IMR-90 (cell line): ENCODE results near the gene BLNK. TPM values are rescaled to one million over a fixed set of nuclear protein-coding genes. Genes with fewer than 3 reads are reported as not detected.

Experiments used
- ATAC-seq: fragments of 200-7000 bp; cut with Tn5 transposase; 2 replicates; pipeline ENCODE4 v1.9.1; 2020; ENCODE audit warnings: low read depth, mild to moderate bottlenecking, moderate library complexity
- BruUV-seq: library from RNA; stranded (reverse); fragments of 400-500 nt; replicated peaks from 2 replicates; lab custom pipeline; 2021; lab: Mats Ljungman, UMichigan
- CTCF ChIA-PET: fragments of 300-600 bp; formaldehyde crosslinking; extraction: SDS; loops from one replicate; lab custom pipeline; 2021; ENCODE audit warnings: antibody characterized with exemption; lab: Yijun Ruan, JAX
- POLR2A ChIA-PET: fragments of 300-600 bp; sonication (Branson Sonifier 250); formaldehyde crosslinking; loops from one replicate; lab custom pipeline; 2022; ENCODE audit warnings: antibody characterized with exemption; ENCODE audit not compliant: unreplicated experiment; lab: Charles Lee
- DNase-seq: peaks from one replicate; pipeline ENCODE4 v3.0.0; 2013
- H2AFZ ChIP-seq: replicated peaks from 2 replicates; pipeline ENCODE3; 2013; ENCODE audit warnings: low read length, mild to moderate bottlenecking; ENCODE audit not compliant: poor library complexity
- H2AK5ac ChIP-seq: 2 replicates; pipeline ENCODE4 v1.6.1; 2013; ENCODE audit warnings: low read depth, low read length, inconsistent platforms
- H2AK9ac ChIP-seq: replicated peaks from 2 replicates; pipeline ENCODE3; 2013; ENCODE audit warnings: mild to moderate bottlenecking, low read depth, low read length, moderate library complexity; ENCODE audit not compliant: poor library complexity
- H2BK120ac ChIP-seq: 2 replicates; pipeline ENCODE4 v1.6.1; 2013; ENCODE audit warnings: low read depth, low read length, inconsistent platforms
- H2BK15ac ChIP-seq: 3 replicates; pipeline ENCODE4 v1.6.1; 2013; ENCODE audit warnings: low read depth, low read length, inconsistent platforms
- H2BK20ac ChIP-seq: 2 replicates; pipeline ENCODE4 v1.6.1; 2013; ENCODE audit warnings: low read depth, mild to moderate bottlenecking, inconsistent platforms, low read length, moderate library complexity
- H2BK5ac ChIP-seq: 2 replicates; pipeline ENCODE4 v1.6.1; 2013; ENCODE audit warnings: mild to moderate bottlenecking, low read depth, low read length, inconsistent platforms; ENCODE audit not compliant: poor library complexity, severe bottlenecking
- H3K14ac ChIP-seq: replicated peaks from 2 replicates; pipeline ENCODE4 v1.6.1; 2013; ENCODE audit warnings: low read depth, low read length, inconsistent platforms
- H3K18ac ChIP-seq: 2 replicates; pipeline ENCODE4 v1.6.1; 2013; ENCODE audit warnings: low read depth, low read length, control low read depth
- H3K23ac ChIP-seq: 2 replicates; pipeline ENCODE4 v1.6.1; 2013; ENCODE audit warnings: low read depth, low read length, inconsistent platforms
- H3K27ac ChIP-seq: 2 replicates; pipeline ENCODE4 v1.5.1; 2013; ENCODE audit warnings: mild to moderate bottlenecking, control low read depth, low read length; ENCODE audit not compliant: insufficient read depth
- H3K27me3 ChIP-seq: 2 replicates; pipeline ENCODE4 v1.6.1; 2013; ENCODE audit warnings: low read length; ENCODE audit not compliant: control insufficient read depth, insufficient read depth
- H3K36me3 ChIP-seq: 2 replicates; pipeline ENCODE4 v1.6.1; 2013; ENCODE audit warnings: low read length, mixed read lengths; ENCODE audit not compliant: control insufficient read depth, insufficient read depth
- H3K4ac ChIP-seq: 2 replicates; pipeline ENCODE4 v1.6.1; 2013; ENCODE audit warnings: low read depth, low read length, inconsistent platforms
- H3K4me1 ChIP-seq: 2 replicates; pipeline ENCODE4 v1.6.1; 2013; ENCODE audit warnings: low read length, mixed read lengths; ENCODE audit not compliant: control insufficient read depth, insufficient read depth
- H3K4me2 ChIP-seq: 2 replicates; pipeline ENCODE4 v1.6.1; 2013; ENCODE audit warnings: low read depth, mild to moderate bottlenecking, control low read depth, low read length, moderate library complexity
- H3K4me3 ChIP-seq: 2 replicates; pipeline ENCODE4 v1.5.1; 2013; ENCODE audit warnings: low read depth, mild to moderate bottlenecking, control low read depth, low read length, moderate library complexity; ENCODE audit not compliant: insufficient read depth
- H3K56ac ChIP-seq: 2 replicates; pipeline ENCODE4 v1.6.1; 2013; ENCODE audit warnings: low read length, inconsistent platforms; ENCODE audit not compliant: insufficient read depth; ENCODE audit errors: extremely low read depth
- H3K79me1 ChIP-seq, 2 experiments: 2 replicates each; pipeline ENCODE4 v1.6.1; 2013; ENCODE audit warnings: low read length in 2 of 2, inconsistent platforms in 1 of 2, low read depth in 1 of 2
- H3K9ac ChIP-seq: 2 replicates; pipeline ENCODE4 v1.6.1; 2013; ENCODE audit warnings: low read depth, low read length, control low read depth
- H3K9me1 ChIP-seq: 2 replicates; pipeline ENCODE4 v1.6.1; 2013; ENCODE audit warnings: low read length, inconsistent platforms; ENCODE audit not compliant: insufficient read depth
- H3K9me3 ChIP-seq: 2 replicates; pipeline ENCODE4 v1.6.1; 2013; ENCODE audit warnings: low read length; ENCODE audit not compliant: control insufficient read depth, insufficient read depth
- H4K20me1 ChIP-seq: 2 replicates; pipeline ENCODE4 v1.6.1; 2013; ENCODE audit warnings: low read length, inconsistent platforms; ENCODE audit not compliant: insufficient read depth
- H4K5ac ChIP-seq: 2 replicates; pipeline ENCODE4 v1.6.1; 2013; ENCODE audit warnings: mild to moderate bottlenecking, low read depth, low read length, control low read depth
- H4K8ac ChIP-seq, 2 experiments: 2 replicates each; pipeline ENCODE4 v1.6.1; 2013; ENCODE audit warnings: low read depth in 2 of 2, low read length in 2 of 2, control low read depth in 1 of 2, inconsistent platforms in 1 of 2
- H4K91ac ChIP-seq: 2 replicates; pipeline ENCODE4 v1.6.1; 2013; ENCODE audit warnings: low read depth, low read length, inconsistent platforms; ENCODE audit not compliant: insufficient read depth
- BHLHE40 ChIP-seq: fragments of 150-350 bp; IDR thresholded peaks from 2 replicates; pipeline ENCODE4 v1.6.1; 2016; ENCODE audit warnings: mild to moderate bottlenecking, low read depth, low read length
- NFE2L2 ChIP-seq: fragments of 150-350 bp; IDR thresholded peaks from 2 replicates; pipeline ENCODE4 v1.6.1; 2016; ENCODE audit warnings: low read depth, mild to moderate bottlenecking, low read length
- SMC3 ChIP-seq: fragments of 150-350 bp; IDR thresholded peaks from 2 replicates; pipeline ENCODE4 v1.6.1; 2016; ENCODE audit warnings: low read depth, mild to moderate bottlenecking, antibody characterized with exemption, low read length, moderate library complexity
- USF2 ChIP-seq: fragments of 150-350 bp; IDR thresholded peaks from 2 replicates; pipeline ENCODE4 v1.6.1; 2017; ENCODE audit warnings: mild to moderate bottlenecking, antibody characterized with exemption, low read length, low read depth
- WGBS, 2 experiments: methylation state at CpG; one replicate each; pipeline versions ENCODE4 v1.1.5 to v1.1.7; 2013; ENCODE audit warnings: missing lambda C conversion rate in 2 of 2; ENCODE audit not compliant: insufficient read length in 1 of 2; ENCODE audit errors: extremely low coverage in 2 of 2; 5-methylcytosine and 5-hydroxymethylcytosine counted together
- dilution Hi-C: fragments of 300-500 bp; cut with HindIII; formaldehyde crosslinking; loops from one replicate; pipeline ENCODE4 v1.14.3; 2018; ENCODE audit warnings: low sequenced_read_pairs; ENCODE audit not compliant: unreplicated experiment
- in situ Hi-C: fragments of 300-500 bp; cut with MboI; formaldehyde crosslinking; loops from 3 replicates; pipeline ENCODE4 v1.14.3; 2019; ENCODE audit warnings: low sequenced_read_pairs, inconsistent platforms, mixed read lengths
- intact Hi-C: fragments of 100-400 bp; cut with micrococcal nuclease; formaldehyde crosslinking; loops from 2 replicates; pipeline ENCODE4 v1.10.0; 2022
- polyA plus RNA-seq, 3 experiments: library from polyadenylated mRNA; depleted of rRNA; stranded (reverse); fragments of >200 nt; gene quantifications; 2 replicates each; pipeline ENCODE4 v1.2.3, GENCODE V29; 2012; ENCODE audit warnings: low replicate concordance in 1 of 3
- total RNA-seq: library from RNA; depleted of rRNA; stranded (reverse); fragments of >200 nt; gene quantifications from 2 replicates; pipeline ENCODE4 v1.2.3, GENCODE V29; 2012

The BLNK gene
- total and polyA plus RNA-seq, 2 of the 4 experiments (the other 2 are of a cell fraction): not detected

- intact Hi-C loops (no loop called here), dilution Hi-C loops (no loop called here), in situ Hi-C loops (no loop called here)
- Histone ChIP-seq H4K20me1 (no peaks in the 10 kb centered on the region), H3K9ac (no peak overlapping the region), H2BK20ac (no peak overlapping the region), H3K4me1 (no peaks in the 10 kb centered on the region), H3K4ac (no peak overlapping the region), H3K18ac (no peak overlapping the region), H3K4me2 (no peak overlapping the region), H3K27ac (no peak overlapping the region), H3K79me1 (no peaks in the 10 kb centered on the region), H4K8ac (no peak overlapping the region), H2AK9ac (no peak overlapping the region), H4K91ac (no peak overlapping the region), H3K9me3 (no peaks in the 10 kb centered on the region), H3K27me3 (no peaks in the 10 kb centered on the region; the same call in 1 of the 2 replicates), H3K4me3 (no peak overlapping the region), H3K9me1 (no peaks in the 10 kb centered on the region), H2BK5ac (no peak overlapping the region), H3K14ac (no peak overlapping the region), H3K23ac (no peak overlapping the region), H2AFZ (no peak overlapping the region), H2BK120ac (no peak overlapping the region), H2BK15ac (no peak overlapping the region), H3K56ac (no peak overlapping the region), H2AK5ac (no peak overlapping the region), H4K5ac (no peak overlapping the region), H3K36me3 (no peaks in the 10 kb centered on the region)
- TF ChIP-seq NFE2L2 (no peak), BHLHE40 (no peak), USF2 (no peak), SMC3 (no peak)
- ChIA-PET CTCF (interaction anchor here (1.6 kb wide), 1 partner anchor 12 kb away, joined by 5 read pairs; no protein-coding TSS in a partner anchor), POLR2A (no interaction called here)
- no TSS peak for BruUV-seq
- no peak for DNase-seq
- WGBS, 2 experiments: no CpG with 5 or more reads among the region's 4 CpGs
- no peak for ATAC-seq
Observed at GRCh38 chr10:96217711-96218110, 53.7 kb downstream of the BLNK start.
